Stomach (tissue), 4 donors: ENCODE data around the gene PVR.

Experiments used
- POLR2A ChIP-seq, 4 donors: fragments of 450-650 bp; IDR thresholded peaks; one replicate each; pipeline ENCODE4 v1.6.1; 2016; ENCODE audit warnings: antibody characterized with exemption in 4 of 4, control low read depth in 2 of 4, mild to moderate bottlenecking in 1 of 4, moderate library complexity in 1 of 4
- TF ChIP-seq, protein P1 (sequence below), 7 experiments: fragments of 450-650 bp in 4 of 7; fragments of 200-600 bp in 3 of 7; sonication (generic) in 3 of 7; IDR thresholded peaks; one replicate each; pipeline ENCODE4 v1.5.1; 2016 to 2019; ENCODE audit warnings: antibody characterized with exemption in 7 of 7, control low read depth in 2 of 7, mild to moderate bottlenecking in 1 of 7

DNA sequence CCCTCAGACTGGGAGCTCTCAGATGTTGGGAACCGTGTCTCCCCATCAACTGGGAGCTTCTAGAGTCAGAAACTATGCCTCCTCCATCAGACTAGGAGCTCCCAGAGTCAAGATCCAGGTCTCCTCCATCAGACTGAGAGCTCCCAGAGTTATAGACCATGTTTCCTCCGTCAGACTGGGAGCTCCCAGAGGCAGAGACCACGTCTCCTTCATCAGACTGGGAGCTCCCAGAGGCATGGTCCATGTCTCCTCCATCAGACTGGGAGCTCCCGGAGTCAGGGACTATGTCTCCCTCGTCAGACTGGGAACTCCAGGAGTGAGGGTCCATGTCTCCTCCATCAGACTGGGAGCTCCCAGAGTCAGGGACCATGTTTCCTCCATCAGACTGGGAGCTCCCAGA lies 65.2 kb downstream of the PVR start:
- no peak for TF ChIP-seq POLR2A (IDR thresholded peaks at IDR 0.05)
- TF ChIP-seq, protein P1, sequence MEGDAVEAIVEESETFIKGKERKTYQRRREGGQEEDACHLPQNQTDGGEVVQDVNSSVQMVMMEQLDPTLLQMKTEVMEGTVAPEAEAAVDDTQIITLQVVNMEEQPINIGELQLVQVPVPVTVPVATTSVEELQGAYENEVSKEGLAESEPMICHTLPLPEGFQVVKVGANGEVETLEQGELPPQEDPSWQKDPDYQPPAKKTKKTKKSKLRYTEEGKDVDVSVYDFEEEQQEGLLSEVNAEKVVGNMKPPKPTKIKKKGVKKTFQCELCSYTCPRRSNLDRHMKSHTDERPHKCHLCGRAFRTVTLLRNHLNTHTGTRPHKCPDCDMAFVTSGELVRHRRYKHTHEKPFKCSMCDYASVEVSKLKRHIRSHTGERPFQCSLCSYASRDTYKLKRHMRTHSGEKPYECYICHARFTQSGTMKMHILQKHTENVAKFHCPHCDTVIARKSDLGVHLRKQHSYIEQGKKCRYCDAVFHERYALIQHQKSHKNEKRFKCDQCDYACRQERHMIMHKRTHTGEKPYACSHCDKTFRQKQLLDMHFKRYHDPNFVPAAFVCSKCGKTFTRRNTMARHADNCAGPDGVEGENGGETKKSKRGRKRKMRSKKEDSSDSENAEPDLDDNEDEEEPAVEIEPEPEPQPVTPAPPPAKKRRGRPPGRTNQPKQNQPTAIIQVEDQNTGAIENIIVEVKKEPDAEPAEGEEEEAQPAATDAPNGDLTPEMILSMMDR (IDR thresholded peaks at IDR 0.05), result no peak
